Transverse colon (tissue), 4 donors: ENCODE results near the gene CDH13. TPM values are rescaled to one million over a fixed set of nuclear protein-coding genes. Genes with fewer than 3 reads are reported as not detected.

Source experiments
- DNase-seq: peaks from one replicate; pipeline ENCODE4 v3.0.0-alpha.2; 2019
- H3K27ac ChIP-seq, 4 donors: fragments of 200-600 bp; sonication (generic); 2 replicates each; pipeline ENCODE4 v1.5.1; 2016 to 2018; ENCODE audit warnings: inconsistent platforms in 4 of 4
- H3K27me3 ChIP-seq: fragments of 200-600 bp; sonication (generic); 2 replicates; pipeline ENCODE4 v1.5.1; 2017; ENCODE audit warnings: inconsistent platforms
- H3K36me3 ChIP-seq, 4 donors: fragments of 200-600 bp; sonication (generic); 2 replicates each; pipeline ENCODE4 v1.5.1; 2017 to 2019; ENCODE audit warnings: inconsistent platforms in 4 of 4
- H3K4me1 ChIP-seq, 4 donors: fragments of 200-600 bp; sonication (generic); 2 replicates each; pipeline ENCODE4 v1.5.1; 2017 to 2020; ENCODE audit warnings: inconsistent platforms in 4 of 4
- H3K4me3 ChIP-seq, 4 donors: fragments of 200-600 bp; sonication (generic); 1 replicate in 1 of 4; 2 replicates in 3 of 4; pipeline versions ENCODE4 v1.5.1 to v1.6.1; 2017 to 2019; ENCODE audit warnings: inconsistent platforms in 4 of 4
- H3K9me3 ChIP-seq, 2 donors: fragments of 200-600 bp; sonication (generic); 2 replicates each; pipeline ENCODE4 v1.5.1; 2017 to 2019; ENCODE audit warnings: inconsistent platforms in 2 of 2
- EP300 ChIP-seq: sonication (generic); formaldehyde crosslinking; IDR thresholded peaks from one replicate; pipeline ENCODE4 v1.6.1; 2017; ENCODE audit warnings: antibody characterized with exemption, low read depth
- POLR2A ChIP-seq: fragments of 450-650 bp; IDR thresholded peaks from one replicate; pipeline ENCODE4 v1.6.1; 2016; ENCODE audit warnings: antibody characterized with exemption, mild to moderate bottlenecking, moderate library complexity
- POLR2AphosphoS5 ChIP-seq, 3 donors: sonication (generic); formaldehyde crosslinking; IDR thresholded peaks; one replicate each; pipeline ENCODE4 v1.6.1; 2016; ENCODE audit warnings: antibody characterized with exemption in 3 of 3
- WGBS, 2 donors: methylation state at CpG; one replicate each; pipeline ENCODE4 v1.1.5; 2018; ENCODE audit warnings: low coverage in 1 of 2; 5-methylcytosine and 5-hydroxymethylcytosine counted together
- in situ Hi-C, 4 donors: fragments of 200-750 bp; cut with MboI; loops; one replicate each; pipeline versions ENCODE4 v1.15.0 to v1.15.1; 2017; ENCODE audit warnings: low sequenced_read_pairs in 3 of 4, low pct_ligation_motif_present in 1 of 4, low pct_unique_long_range_greater_than_20kb in 1 of 4
- intact Hi-C: fragments of 100-400 bp; cut with DNase I; formaldehyde crosslinking; loops from one replicate; pipeline ENCODE4 v1.15.1; 2023; ENCODE audit warnings: low total_unique reads
- total RNA-seq, 4 donors: library from RNA; depleted of rRNA; stranded (reverse); fragments of >200 nt; gene quantifications; one replicate each; pipeline ENCODE4 v1.1.0, GENCODE V29; 2016
- TF ChIP-seq, protein P1 (sequence below), 5 experiments: fragments of 200-600 bp in 3 of 5; fragments of 450-650 bp in 2 of 5; sonication (generic) in 3 of 5; IDR thresholded peaks; 1 replicate in 2 of 5; 2 replicates in 3 of 5; pipeline ENCODE4 v1.5.1; 2016 to 2017; ENCODE audit warnings: antibody characterized with exemption in 5 of 5, inconsistent platforms in 3 of 5, mild to moderate bottlenecking in 2 of 5, moderate library complexity in 1 of 5

CDH13 gene
- total RNA-seq, 4 donors from 2014 or later = 3.8 to 28.1 (median 5.8) TPM

DNA sequence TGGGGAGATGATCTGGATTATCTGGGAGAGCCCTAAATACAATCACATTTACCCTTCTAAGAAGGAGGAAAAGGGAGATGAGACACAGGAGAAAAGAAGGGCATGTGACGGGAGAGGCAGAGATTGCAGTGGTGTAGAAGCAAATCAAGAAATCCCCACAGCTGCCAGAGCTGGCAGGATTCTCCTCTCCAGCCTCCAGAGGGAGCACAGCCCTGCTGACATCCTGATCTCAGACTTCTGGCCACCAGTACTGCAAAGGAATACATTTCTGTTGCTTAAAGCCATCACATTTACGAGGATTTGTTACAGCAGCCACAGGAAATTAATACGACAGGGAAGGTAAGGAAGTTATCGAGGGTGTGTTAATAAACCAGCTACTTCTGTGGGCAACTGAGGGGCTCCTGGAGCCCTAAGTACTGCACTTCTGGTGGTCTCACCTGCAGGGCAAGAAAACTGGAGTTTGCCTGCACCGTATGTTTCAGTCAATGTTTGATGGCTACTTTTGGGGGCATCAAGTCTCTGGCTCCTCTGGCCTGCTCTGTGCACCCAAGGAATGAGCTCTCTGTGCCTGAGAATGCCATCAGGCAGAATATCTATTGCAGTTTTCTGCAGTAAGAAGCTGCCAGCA, 22.9 kb upstream of the CDH13 start:
- no peaks in the 10 kb centered on the region for H3K27me3 ChIP-seq
- H3K36me3 ChIP-seq = no peaks in the 10 kb centered on the region
- 29% methylated on average over 5 of the region's 5 CpGs; no CpG with 5 or more reads in 1 of the 2 donors for WGBS, 2 donors
- TF ChIP-seq, protein P1, sequence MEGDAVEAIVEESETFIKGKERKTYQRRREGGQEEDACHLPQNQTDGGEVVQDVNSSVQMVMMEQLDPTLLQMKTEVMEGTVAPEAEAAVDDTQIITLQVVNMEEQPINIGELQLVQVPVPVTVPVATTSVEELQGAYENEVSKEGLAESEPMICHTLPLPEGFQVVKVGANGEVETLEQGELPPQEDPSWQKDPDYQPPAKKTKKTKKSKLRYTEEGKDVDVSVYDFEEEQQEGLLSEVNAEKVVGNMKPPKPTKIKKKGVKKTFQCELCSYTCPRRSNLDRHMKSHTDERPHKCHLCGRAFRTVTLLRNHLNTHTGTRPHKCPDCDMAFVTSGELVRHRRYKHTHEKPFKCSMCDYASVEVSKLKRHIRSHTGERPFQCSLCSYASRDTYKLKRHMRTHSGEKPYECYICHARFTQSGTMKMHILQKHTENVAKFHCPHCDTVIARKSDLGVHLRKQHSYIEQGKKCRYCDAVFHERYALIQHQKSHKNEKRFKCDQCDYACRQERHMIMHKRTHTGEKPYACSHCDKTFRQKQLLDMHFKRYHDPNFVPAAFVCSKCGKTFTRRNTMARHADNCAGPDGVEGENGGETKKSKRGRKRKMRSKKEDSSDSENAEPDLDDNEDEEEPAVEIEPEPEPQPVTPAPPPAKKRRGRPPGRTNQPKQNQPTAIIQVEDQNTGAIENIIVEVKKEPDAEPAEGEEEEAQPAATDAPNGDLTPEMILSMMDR (IDR thresholded peaks at IDR 0.05) = peak; percentile 48 to 57 (median 50)
- TF ChIP-seq POLR2A = no peak
- no peak overlapping the region for H3K4me3 ChIP-seq
- DNase-seq = peak; percentile 29
- no peaks in the 10 kb centered on the region for H3K9me3 ChIP-seq
- in situ Hi-C loops (no loop called here), intact Hi-C loops (no loop called here)
- no peaks in the 10 kb centered on the region for H3K4me1 ChIP-seq
- H3K27ac ChIP-seq = no peak overlapping the region

DNA sequence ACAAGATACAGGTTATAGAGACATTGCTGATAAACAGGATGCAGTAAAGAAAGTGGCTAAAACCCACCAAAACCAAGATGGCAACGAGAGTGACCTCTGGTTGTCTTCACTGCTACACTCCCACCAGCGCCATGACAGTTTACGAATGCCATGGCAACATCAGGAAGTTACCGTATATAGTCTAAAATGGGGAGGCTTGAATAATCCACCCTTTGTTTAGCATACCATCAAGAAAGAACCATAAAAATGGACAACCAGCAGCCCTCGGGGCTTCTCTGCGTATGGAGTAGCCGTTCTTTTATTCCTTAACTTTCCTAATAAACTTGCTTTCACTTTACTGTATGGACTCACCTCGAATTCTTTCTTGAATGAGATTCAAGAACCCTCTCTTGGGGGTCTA, 21.7 kb upstream of the CDH13 start:
- TF ChIP-seq, protein P1 (IDR thresholded peaks at IDR 0.05) = no peak
- TF ChIP-seq POLR2A = no peak
- TF ChIP-seq EP300 = no peak
- no peak for TF ChIP-seq POLR2AphosphoS5 (IDR thresholded peaks at IDR 0.05)
- Histone ChIP-seq H3K27me3 (no peaks in the 10 kb centered on the region), H3K9me3 (no peaks in the 10 kb centered on the region), H3K4me1 (no peaks in the 10 kb centered on the region), H3K4me3 (no peak overlapping the region), H3K27ac (no peak overlapping the region), H3K36me3 (no peaks in the 10 kb centered on the region)
- DNase-seq = no peak
- in situ Hi-C loops = no loop called here
- 55 to 78% methylated on average over 8 of the region's 8 CpGs for WGBS, 2 donors
- intact Hi-C loops = no loop called here

DNA sequence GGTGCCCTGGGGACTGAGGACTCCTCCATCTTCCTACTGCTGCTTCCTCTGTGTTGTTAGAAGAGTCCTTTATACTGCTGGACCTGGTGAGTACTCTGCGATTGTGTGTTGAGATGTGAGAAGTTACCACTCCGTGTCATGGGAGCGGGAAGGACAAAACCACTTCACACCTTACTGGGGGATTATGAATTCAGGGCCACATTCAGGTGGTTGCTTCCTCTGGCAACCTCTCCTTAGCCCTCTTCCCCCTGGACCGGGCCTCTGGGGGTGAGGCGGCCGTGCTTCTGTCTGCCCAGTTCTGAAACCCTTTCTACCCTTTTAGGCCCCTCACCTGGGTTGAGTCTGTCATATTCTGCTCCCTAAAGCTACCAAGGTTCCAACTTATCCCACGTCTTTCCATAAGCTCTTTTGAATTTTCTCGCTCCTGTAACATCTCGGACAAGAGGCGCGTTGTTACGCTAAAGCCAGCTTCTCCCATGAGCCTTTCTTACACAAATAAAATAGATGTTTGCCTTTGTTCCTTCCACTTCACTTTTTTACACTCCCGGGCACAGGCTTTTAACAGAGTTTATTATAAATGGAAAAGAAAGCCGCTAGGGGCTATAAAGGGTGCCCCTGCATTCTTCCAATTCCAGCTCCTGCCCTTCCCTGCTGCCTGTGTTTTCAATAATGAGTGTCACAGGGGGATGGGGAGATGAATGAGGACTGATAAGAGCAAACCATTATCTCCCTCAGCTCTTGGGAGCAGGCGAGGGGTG, 20.7 kb upstream of the CDH13 start:
- WGBS, 2 donors = 68 to 71% methylated on average over 9 to 15 of the region's 15 CpGs

DNA sequence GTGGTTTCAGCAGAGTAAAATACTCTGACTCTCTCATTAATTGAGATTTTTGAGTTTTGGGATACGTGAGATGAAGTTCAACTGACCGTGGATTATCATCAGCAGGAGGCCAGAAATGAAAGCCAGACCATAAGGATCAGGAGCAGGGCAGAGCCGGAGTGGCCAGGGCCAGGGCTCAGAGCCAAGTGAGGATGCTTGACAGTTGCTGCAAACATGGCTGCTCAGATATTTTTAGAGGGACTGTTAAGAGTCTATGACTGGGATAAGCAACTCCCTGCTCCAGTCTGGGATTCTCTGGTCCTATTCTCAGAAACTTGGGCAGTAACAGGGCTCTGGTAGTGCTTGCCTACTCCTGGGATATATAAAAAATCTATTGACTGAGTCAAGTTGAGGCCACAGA, 17.6 kb upstream of the CDH13 start:
- Histone ChIP-seq H3K4me1 (no peaks in the 10 kb centered on the region), H3K27ac (no peak overlapping the region), H3K36me3 (no peaks in the 10 kb centered on the region), H3K27me3 (no peaks in the 10 kb centered on the region), H3K4me3 (no peak overlapping the region), H3K9me3 (no peaks in the 10 kb centered on the region)
- in situ Hi-C loops = no loop called here
- no peak for DNase-seq
- TF ChIP-seq POLR2A (no peak), POLR2AphosphoS5 (IDR thresholded peaks at IDR 0.05) (no peak)
- TF ChIP-seq, protein P1 (IDR thresholded peaks at IDR 0.05) = no peak
- intact Hi-C loops = no loop called here
- WGBS, 2 donors = 37 to 66% methylated on average over 2 to 3 of the region's 3 CpGs

More for the DNA sequence above, 20.7 kb upstream of the CDH13 start:
- no peaks in the 10 kb centered on the region for H3K36me3 ChIP-seq
- DNase-seq = no peak
- no peaks in the 10 kb centered on the region for H3K9me3 ChIP-seq
- no peak overlapping the region for H3K27ac ChIP-seq
- no peak for TF ChIP-seq EP300
- TF ChIP-seq, protein P1 (IDR thresholded peaks at IDR 0.05) = no peak
- TF ChIP-seq POLR2A = no peak
- no peak for TF ChIP-seq POLR2AphosphoS5 (IDR thresholded peaks at IDR 0.05)
- no peaks in the 10 kb centered on the region for H3K27me3 ChIP-seq
- H3K4me3 ChIP-seq = no peak overlapping the region
- intact Hi-C loops = no loop called here
- in situ Hi-C loops = no loop called here
- H3K4me1 ChIP-seq = no peaks in the 10 kb centered on the region
